Mucosa of descending colon (tissue), 3 donors: Measurements from ENCODE around the gene TNNT1. TPM values are rescaled to one million over a fixed set of nuclear protein-coding genes. Genes with fewer than 3 reads are reported as not detected.
A peak's percentile ranks its signal among the peaks of the same experiment; 100 is the strongest.
"Not testable (repeated sequence)": the region's sequence is repeated elsewhere in the genome, so short reads cannot be mapped to it uniquely, and the experiment has no call there.

Experiments
- ATAC-seq: fragments of 200-7000 bp; cut with Tn5 transposase; one replicate; pipeline ENCODE4 v1.9.1; 2020; ENCODE audit warnings: mild to moderate bottlenecking, moderate library complexity
- DNase-seq, 3 donors: peaks; one replicate each; pipeline ENCODE4 v3.0.0-alpha.2; 2020
- H3K36me3 ChIP-seq: fragments of 200-600 bp; one replicate; pipeline ENCODE4 v1.8.0; 2021; ENCODE audit warnings: low read depth, mild to moderate bottlenecking
- H3K4me1 ChIP-seq: fragments of 200-600 bp; one replicate; pipeline ENCODE4 v1.8.0; 2021; ENCODE audit warnings: low read depth, mild to moderate bottlenecking
- H3K4me3 ChIP-seq: fragments of 200-600 bp; one replicate; pipeline ENCODE4 v1.8.0; 2021; ENCODE audit warnings: mild to moderate bottlenecking
- H3K9me3 ChIP-seq: fragments of 200-600 bp; one replicate; pipeline ENCODE4 v1.8.0; 2021; ENCODE audit warnings: mild to moderate bottlenecking
- CTCF ChIP-seq: fragments of 200-600 bp; IDR thresholded peaks from one replicate; pipeline ENCODE4 v1.8.0; 2022; ENCODE audit warnings: antibody characterized with exemption, mild to moderate bottlenecking
- intact Hi-C, 2 donors: fragments of 100-400 bp; cut with DNase I in 1 of 2; cut with micrococcal nuclease in 1 of 2; formaldehyde crosslinking; loops; one replicate each; pipeline versions ENCODE4 v1.11.0 to v1.11.1; 2022; cut with DNase I, micrococcal nuclease
- total RNA-seq, 3 donors: library from RNA; stranded (reverse); fragmentation: NEBNext Ultra II Directional in 2 of 3; extraction: Animal tissue kit (Norgen Biotek cat#: 25700) in 2 of 3; gene quantifications; one replicate each; pipeline versions ENCODE4 v1.2.1 to v1.2.4, GENCODE V29; 2021 to 2023
- donor health status: DM: no; HTN: no; CAD: no; lungs with moderate emphysema.
- donor health status: DM: no; HTN: no; CAD: no.
- donor health status: DM: no; HTN: yes; CAD: no.

Gene TNNT1
- total RNA-seq, 3 donors from 2014 or later: 0.63 to 1.1 (median 0.65) TPM

- no peak for TF ChIP-seq CTCF
- no peaks in the 10 kb centered on the region for H3K4me1 ChIP-seq
- DNase-seq (no peak), ATAC-seq (no peak)
- no peak overlapping the region for H3K4me3 ChIP-seq
- intact Hi-C loops: no loop called here
- no peaks in the 10 kb centered on the region for H3K9me3 ChIP-seq
- no peaks in the 10 kb centered on the region for H3K36me3 ChIP-seq
These were observed 9.4 kb upstream of the TNNT1 start for GRCh38 chr19:55158423-55158822.

GRCh38 chr19:55157064-55157908, 8.3 kb upstream of the TNNT1 start, which contains the start of gene TNNI3:
TNNI3 (minus strand) TSS chr19:55157732; CDS start chr19:55157589, 143 bp downstream.
- H3K4me3 ChIP-seq: no peak within 1 kb of the TSS
- intact Hi-C loops: no loop called here

GRCh38 chr19:55156202-55157063, 7.4 kb upstream of the TNNT1 start:
- Histone ChIP-seq H3K4me3 (no peak overlapping the region), H3K4me1 (no peaks in the 10 kb centered on the region), H3K36me3 (no peaks in the 10 kb centered on the region), H3K9me3 (no peaks in the 10 kb centered on the region)
- no peak for TF ChIP-seq CTCF
- ATAC-seq (peak; percentile 76), DNase-seq (peak; percentile 75 to 83 (median 77))
- intact Hi-C loops: no loop called here

More at GRCh38 chr19:55157064-55157908, 8.3 kb upstream of the TNNT1 start, which contains the start of gene TNNI3:
- Histone ChIP-seq H3K36me3 (no peaks in the 10 kb centered on the region), H3K4me1 (no peaks in the 10 kb centered on the region), H3K9me3 (no peaks in the 10 kb centered on the region)
- no peak for ATAC-seq
- no peak for DNase-seq
- no peak for TF ChIP-seq CTCF

GRCh38 chr19:55155784-55156183, 6.8 kb upstream of the TNNT1 start:
- DNase-seq, H3K4me3 ChIP-seq, ATAC-seq, H3K9me3 ChIP-seq, H3K4me1 ChIP-seq, H3K36me3 ChIP-seq, intact Hi-C loops: not testable (repeated sequence)

DNA sequence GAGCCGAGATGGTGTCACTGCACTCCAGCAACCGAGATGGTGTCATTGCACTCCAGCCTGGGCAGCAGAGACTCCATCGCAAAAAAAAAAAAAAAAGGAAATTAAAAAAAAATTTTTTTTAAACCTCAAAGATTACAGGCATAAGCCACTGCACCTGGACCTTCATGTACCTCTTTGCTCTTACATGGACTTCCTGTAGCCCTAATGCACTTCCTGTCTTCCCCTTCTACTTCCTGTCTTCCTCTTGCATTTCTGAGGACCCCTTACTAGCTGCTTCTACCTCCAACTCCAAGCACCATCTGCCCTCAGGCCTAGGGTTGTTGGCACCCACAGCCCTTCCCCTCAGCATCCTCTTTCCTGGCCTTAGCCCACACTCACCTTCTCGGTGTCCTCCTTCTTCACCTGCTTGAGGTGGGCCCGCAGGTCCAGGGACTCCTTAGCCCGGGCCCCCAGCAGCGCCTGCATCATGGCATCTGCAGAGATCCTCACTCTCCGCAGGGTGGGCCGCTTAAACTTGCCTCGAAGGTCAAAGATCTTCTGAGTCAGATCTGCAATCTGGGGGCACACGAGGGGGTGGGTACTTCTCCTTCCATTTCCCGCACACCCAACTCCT, 4.8 kb upstream of the TNNT1 start:
- intact Hi-C loops: no loop called here
- TF ChIP-seq CTCF: no peak
- Histone ChIP-seq H3K9me3 (no peaks in the 10 kb centered on the region), H3K36me3 (no peaks in the 10 kb centered on the region), H3K4me1 (no peaks in the 10 kb centered on the region), H3K4me3 (no peak overlapping the region)
- no peak for ATAC-seq
- no peak for DNase-seq
